Stimulated activated CD4-positive, alpha-beta T cell treated with anti-CD3 and anti-CD28 coated beads, Interleukin-1b, Interleukin-23, amount 100 ng/mL, for 24 hours (primary cell): Measurements from ENCODE around the gene LEFTY1.

ENCODE experiments used
- DNase-seq, 4 experiments: peaks; one replicate each; pipeline ENCODE4 v3.0.0-alpha.2; 2020; ENCODE audit warnings: low read depth in 4 of 4, low spot score in 1 of 4

LEFTY1 gene

DNA sequence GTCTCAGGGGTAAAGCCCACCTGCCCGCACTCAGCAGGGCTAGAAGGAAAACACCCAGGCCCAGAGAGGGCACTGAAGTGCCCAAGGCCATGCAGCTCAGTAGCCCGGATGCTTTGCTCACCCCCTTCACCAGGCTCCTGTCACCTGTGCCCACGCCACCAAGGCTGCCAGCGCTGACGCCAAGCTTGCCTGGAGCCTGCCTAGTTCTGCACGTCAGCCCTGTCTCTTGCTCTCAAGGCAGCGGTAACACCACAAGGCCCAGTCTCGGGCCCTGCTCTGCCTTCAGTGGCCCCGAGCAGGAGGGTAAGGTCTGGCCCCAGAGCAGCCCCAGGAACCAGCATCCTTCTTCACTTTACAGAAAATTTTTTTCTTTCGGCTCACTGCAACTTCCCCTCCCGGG, 14.5 kb downstream of the LEFTY1 start:
- no peak for DNase-seq

DNA sequence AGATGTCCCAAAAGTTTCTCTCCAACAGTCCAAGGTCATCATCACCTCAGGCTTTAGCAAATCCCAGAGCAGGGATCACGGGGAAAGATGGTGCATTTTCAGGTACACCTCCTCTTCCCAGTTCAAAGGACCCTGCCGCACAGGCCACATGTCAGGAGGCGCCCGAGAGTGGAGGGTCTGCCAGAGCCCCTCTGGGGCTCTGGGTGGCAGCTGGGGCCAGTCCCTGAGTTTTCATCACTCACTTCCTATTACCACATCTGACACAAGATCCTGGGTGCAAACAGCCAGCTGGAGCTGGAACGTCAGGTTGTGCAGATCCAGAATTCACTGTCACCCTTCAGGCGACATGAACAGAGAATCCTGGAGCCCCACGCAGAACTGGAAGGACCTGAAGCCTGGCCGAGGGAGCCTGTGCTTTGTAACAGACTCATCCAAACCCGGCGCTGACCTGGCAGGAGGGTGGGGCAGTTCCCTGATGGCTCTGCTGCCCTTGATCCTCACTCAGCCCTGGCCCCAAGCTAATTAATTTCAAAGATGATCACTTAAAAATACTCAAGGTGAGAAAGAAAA, 15.6 kb downstream of the LEFTY1 start:
- DNase-seq: no peak

DNA sequence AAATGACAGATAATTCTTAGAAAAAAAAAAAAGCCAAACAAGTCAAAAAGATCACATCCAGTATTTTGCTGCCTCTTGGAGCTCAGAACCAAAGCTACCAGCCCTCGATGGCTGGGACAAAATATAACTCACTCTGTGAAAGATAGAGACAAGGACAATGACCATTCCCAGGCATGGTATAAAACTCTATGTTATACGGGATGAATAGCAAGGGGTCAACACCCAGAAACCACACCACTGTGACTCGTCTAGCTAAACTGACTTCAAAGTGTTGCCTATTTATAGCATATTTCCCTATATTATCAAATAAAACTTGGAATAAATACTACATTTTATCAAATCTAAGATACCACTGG, 16.9 kb downstream of the LEFTY1 start:
- DNase-seq: no peak

DNA sequence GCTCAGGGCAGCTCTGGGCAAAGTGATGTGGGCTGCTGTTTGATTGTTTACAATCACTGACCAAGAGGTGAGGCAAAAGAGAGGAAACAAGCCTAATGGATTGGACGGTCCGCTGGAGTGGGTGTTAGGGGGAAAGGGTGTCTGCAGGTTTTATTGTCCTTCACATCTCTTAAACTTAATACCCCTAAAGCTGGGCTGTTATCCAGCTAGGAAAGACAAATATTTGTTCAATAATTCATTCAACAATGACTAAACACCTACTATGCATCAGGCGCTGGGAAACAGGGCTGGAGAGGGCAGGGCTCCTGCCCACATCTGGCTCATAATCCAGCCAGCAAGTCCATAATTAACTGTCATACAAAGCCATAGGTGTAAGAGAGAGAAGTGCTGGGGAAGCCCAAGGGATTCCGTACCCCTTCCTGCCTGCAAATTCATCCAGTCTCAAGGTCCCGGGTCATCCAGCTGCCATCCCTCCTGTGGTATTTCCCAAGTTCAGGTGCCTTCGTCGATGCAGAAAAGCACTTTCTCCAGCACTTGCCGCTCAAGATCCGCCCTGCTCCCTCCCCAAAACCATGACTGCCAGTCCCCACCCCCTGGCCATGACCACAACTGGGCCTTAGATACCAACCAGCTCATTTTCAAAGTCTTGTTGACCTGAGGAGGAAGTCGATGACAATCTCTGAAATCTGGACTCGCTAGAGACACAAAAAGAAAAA, 17.4 kb downstream of the LEFTY1 start:
- DNase-seq: no peak

DNA sequence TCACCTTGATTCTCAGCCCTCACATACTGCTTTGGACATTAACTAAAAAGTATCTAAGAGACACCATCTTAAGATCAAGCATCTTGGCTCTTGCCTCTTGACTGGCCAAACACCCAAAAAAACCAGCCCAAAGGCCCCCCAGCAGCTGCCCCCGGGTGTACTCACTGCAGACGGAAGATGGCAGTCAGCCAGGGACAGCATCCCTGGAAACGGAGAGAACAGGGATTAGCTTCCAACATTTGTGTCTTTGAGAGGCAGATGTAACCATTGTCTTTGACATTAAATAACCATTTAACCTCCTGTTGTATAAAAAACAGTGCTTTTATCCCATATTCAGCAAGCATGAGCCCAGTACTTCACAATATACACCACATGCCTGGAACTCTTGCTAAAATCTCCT, 18.0 kb downstream of the LEFTY1 start:
- DNase-seq: no peak

DNA sequence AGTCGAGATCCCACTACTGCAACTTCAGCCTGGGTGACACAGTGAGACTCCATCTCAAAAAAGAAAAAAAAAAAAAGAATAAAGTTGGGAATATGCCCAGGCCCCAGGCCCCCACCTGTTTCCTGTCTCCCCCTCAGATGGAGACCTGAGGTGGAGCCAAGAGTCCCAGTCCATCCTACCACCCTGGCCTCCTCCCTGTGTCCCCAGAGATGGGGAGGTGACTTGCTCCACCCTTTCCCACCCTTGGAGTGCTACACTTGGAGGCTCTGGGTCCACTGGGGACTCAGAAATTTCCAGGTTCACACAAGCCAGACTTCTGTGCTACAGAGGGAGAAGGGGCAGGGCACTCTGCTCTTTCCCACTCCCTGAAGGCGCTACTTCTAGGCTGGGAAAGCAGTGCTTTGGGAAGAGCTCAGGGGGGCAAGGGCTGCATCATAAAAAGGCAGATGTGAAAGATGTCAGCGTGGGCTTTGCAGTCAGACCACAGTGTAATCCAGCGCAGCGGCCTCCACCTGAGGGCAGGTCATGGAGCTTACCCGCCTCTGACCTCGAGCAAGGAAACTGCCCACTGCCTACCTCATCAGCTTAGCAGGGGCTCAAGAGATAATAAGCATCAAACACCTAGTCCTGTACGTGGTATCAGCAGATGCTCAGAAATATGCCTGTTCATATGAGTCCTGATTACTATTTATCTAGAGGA, 20.2 kb downstream of the LEFTY1 start:
- no peak for DNase-seq

DNA sequence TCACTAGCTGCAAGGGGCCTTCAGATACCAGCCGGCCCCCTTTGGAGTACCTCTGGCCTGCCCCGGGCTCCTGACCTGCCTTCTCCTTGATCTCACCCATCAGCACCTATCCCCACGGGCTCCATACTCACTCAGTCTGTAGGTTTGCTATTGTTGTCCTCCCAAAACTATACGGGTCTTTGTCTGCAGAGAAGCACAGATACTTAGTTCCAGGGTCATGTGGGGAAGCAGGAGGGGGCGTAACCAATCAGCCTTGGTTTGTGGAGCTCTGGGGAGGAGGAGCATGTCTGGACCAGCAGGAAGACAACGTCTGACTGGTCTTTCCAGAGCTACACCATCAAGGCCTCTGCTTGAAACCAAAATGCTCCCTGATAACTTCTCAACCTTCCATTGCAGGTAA, 22.0 kb downstream of the LEFTY1 start:
- DNase-seq: no peak

DNA sequence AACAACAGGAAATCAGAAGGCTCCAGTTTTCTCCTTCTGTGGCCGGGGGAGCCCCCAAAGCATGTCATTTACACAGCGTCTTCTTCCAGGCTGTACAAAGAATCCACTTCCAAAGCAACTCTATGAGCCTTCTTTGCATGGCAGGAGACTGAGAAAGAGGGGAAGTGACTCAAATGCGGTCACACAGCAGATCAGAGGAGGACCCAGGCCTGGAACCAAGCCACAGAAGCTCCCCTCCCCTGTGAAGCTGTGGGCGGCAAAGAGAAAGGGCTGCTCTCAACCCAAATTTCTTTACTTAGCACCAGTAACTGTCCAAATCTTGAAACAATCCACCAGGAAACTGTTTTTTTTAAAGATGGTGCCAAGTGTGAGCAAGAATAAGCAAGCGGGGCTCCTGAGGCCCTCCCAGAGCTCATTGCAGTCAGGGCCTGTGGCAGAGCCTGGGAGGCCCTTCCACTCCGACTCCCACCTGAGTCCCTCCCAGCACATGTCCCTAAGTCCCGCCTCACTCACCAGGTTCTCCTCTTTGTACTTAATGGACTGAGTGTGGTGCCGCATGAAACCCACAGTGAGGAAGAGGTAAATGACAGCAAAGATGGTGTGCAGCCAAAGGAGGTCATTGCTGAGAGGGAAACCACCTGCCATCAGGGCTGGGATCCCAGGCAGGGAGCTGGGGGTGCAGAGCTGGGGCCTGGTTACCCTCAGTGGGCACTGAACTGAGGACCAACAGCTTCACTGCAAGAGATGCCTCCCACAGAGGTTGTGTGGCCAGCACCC, 22.7 kb downstream of the LEFTY1 start:
- peak in 3 of 4 experiments; percentile 37 to 71 (median 55) for DNase-seq

DNA sequence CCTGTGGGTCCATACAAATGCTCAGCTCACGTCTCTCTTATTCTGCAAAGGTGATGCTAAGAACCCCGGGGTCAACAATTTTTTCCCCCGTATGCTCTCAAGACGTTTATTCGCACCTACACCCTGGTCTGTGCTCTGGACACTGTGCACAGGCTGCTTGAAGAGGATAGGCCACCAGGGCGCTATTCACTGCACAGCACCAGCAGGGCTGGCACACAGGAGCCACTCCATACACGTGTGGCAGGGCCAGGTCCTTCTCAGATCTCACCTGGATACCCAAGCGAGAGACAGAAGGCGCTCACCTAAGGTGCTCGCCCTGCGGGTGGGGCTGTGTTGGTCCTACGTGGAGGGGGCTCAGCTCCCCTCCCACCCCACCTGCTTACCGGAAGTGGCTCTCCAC, 23.4 kb downstream of the LEFTY1 start:
- DNase-seq: no peak

DNA sequence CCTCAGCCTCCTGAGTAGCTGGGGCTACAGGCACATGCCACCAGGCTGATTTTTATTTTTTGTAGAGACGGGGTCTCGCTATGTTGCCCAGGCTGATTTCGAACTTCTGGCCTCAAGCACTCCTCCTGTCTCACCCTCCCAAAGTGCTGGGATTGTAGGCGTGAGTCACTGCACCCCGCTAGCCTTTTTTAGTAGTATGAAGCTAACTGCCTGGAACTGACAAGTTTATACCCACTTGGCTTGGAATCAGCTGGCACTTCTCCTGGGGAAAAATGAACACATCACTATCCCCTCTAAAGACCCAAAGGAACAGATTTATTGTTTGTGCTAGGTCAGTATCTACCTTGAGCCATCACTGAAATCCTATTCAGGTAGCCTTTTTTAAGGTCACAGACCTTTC, 25.8 kb downstream of the LEFTY1 start:
- DNase-seq: no peak

DNA sequence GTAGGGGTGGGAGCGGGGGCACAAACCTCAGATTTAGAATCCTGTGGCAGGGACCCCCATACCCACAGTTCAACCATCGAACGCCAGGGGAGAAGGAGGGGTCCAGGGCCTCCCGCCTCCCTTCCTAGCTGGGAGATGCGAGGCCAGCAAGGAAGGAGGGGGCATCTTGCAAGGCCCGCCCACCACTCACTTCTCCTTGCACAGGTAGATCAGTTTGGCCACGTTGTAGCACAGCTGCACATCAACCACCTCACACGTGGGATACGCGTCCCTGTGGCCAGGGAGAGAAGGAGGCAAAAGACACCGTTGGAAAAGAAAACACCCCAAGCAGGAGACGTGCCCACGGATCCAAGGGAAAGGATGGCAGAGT, 26.4 kb downstream of the LEFTY1 start:
- no peak for DNase-seq

DNA sequence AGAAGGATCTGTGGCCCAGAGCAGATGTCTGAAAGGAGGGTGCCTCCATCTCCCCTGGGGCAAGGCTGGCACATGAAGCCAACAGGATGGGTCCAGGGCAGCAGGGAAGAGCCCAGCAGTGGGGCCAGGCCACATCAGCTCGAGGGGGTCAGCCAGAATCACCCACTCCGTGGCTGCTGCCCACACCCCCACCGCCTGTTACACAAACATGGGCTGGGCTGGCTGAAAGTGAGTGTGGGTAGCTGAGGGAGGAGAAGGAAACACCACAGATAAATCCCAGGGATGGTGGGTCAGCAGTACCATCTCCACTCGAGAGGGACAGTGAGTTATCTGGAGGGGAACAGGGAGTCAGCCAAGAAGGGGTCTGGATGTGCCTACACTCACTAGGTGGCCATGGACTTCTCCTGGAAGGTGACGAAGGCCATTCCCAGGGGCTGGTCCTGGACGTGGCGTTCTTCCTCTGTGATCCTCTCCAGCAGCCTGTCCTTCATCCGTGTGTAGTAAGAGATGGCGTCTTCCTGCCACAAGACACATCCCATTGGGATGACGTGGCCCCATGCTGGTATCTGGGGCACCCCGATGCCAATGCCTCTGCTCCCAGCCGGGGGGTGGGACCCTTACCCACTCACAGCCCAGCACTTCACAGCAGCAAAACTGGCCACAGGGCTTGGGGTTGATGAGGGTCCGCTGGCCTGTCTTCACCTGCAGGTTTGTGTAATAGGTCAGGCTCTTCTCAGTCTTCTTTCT, 26.9 kb downstream of the LEFTY1 start:
- DNase-seq: no peak

DNA sequence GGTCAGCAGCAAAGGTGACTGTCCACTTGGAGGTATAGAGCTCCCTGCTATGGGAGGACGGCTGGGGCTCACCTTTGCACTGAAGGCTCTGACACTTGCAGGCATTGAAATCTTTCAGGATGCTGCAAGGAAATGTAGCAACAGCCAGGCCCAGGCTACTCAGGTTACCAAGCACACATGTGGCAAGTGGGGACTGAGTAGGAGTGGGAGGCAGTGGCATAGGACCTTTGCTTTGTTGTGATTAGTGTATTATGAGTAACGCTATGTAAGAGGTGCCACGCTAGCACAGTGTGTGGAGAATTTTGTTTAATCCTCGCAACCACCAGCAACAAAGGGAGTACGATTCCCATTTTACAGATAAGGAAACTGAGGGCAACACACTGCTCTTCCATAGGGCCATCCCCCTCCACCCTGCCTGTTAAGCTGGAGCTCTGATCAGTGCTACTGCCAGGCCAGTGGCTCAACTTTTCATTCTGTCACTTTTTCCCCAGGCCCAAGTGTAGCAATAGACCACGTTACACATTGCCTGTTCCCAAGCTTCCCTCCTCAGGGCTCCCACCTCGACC, 28.0 kb downstream of the LEFTY1 start:
- no peak for DNase-seq

DNA sequence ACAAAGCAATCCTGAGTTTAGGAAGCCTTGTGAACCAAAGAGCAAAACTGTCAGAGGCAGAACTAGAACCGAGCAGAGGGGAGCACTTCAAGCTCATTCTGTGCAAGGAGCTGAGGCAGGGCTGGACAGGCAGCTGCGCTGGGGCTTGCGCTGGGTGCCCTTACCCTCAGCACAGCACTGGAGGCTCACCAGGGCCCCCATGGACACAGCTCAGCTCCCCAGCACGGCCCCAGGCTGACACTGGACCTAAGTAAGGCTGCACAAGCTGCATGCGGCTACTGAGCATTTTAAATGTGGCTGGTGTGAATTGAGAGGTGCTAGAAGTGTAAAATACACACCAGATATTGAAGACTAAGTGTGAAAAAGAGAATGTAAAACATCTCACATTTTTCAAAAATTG, 28.8 kb downstream of the LEFTY1 start:
- no peak for DNase-seq

DNA sequence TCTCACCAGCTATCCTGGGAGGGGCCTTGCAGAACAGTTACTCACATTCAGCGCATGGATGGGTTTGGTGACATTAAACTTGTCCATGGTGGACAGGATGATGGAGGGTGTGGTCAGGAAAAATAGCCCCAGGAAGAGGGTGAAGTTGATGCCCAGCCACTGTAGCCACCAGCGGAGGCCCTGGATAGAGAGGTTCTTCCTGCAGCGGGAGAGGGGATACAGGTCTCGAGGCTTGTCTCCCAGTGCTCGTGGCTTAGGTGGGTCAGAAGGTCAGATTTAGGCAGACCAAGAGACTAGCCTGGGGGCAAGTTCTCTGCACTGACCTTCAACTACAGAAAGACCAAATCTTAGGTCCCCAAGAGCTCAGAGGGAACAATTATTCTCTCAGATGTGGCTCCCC, 29.8 kb downstream of the LEFTY1 start:
- DNase-seq: no peak

DNA sequence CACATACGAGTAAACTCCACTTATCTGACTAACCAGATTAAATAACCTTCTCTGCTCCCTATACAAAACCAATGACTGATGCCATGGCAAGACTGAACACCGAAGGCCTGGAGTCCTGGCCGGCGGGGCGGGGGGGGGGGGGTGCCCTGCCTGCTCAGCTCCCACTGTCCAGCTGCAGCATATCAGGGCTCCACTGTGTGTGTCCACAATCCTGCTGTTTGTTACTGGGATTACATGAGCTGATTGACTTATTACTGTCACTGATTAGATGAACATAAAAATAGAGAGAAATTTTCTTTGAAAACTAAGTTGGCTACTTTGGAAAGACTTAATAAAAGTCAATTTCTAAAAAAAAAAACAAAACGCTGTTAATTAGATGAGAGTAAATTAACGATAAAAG, 31.7 kb downstream of the LEFTY1 start:
- DNase-seq: no peak

DNA sequence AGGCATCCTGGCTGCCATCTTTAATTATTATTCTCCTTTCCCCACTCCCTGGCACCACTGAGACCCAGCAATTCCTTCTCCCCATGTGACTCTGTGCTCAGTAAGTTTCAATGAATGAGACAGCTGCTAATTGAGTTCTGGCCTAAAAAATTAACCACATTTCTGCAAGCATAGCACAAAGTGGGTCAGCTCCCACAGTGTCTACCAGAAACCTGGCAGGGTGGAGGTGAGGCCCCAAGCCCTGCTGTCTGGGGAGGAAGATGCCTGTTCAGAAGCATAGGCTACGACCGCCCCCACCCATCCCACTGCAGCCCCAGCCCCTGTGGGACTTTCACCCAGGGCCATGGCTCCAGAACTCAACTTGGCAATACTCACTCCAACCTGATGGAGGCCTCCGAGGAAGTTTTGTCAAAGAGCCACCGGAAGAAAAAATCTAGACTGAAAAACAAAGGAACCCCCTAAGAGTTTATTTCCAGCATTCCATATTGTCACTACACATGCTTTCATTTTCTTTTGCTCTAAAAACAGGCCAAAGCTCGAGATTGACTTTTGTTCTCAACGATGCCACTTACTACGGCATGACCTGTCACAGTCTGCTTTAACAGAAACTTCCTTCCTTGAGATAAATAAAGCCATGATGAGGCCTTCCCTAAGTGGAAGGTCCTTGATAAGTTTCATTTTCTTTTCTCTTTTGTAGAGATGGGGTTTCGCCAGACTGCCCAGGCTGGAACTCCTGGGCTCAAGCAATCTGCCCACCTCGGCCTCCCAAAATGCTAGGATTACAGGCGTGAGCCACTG, 33.2 kb downstream of the LEFTY1 start:
- DNase-seq: no peak

DNA sequence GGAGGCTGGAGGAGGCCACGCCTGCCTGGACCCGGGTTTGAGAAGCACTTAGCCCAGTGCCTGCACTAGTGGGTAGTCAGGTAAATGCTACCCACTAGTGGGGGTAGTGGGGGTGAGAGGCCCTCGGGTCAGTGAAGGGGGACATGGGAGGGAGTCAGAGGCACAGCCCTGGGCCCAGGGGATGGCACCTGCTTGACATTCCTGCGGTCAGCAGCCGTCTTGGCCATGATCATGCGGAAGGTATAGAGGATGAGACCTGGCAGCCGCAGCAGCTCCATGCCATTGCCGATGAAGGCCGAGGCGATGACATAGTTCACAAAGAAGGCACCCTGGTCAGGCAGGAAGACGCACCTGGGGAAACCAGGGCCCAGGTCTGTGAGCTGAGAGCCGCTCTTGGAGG, 35.5 kb downstream of the LEFTY1 start:
- no peak for DNase-seq

DNA sequence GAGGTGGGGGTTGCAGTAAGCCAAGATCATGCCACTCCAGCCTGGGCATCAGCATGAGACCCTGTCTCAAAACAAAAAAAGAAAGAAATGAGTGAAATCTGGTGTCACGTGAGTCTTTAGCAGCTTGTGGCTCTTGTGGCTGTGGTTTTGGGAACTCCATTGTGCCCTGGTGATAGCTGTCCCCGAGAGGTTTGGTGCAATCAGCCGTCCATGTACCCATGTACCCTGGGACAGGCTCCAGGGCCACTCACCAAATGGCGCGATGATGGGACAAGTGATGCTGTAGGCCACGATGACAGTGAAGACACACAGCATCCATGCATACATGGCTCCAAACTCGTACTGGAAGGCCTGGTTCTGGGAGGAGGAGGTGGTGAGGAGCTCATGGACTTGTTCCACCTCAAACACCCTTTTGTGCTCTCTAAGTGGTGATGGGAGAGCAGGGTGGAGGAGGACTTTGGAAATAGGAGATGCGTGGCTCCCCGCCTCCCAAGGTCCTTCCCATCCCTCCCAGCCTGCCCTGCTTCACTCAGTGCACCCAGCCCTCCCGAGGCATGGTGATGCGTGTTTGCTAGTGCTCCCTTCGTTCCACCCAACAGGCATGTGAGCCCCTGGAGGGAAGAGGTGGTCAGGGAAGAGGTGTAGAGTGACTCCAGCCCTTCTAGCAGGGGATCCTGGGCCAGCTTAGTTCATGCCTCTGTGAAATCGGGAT, 36.4 kb downstream of the LEFTY1 start:
- no peak for DNase-seq

DNA sequence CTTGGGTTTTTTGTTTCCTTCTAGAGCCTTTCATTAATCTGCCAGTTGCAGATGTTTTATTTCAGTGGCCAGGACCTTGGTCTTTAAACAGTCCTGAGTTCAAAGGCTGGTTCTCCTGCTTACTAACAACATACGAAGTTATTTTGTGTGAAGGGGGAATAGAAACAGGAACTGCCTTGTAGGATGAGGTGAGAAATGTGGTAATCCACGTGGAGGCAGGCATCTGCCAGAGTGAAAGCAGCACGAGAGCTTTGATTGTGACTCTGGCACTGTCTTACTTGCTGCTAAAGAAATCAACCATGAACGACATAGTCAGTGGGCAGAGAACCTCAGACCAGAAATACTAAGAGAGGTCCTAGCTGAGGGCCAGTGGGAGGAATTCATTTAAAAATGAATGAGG, 37.1 kb downstream of the LEFTY1 start:
- no peak for DNase-seq
